HG03520 (cell line): Measurements from ENCODE around the gene TSGA10.
"Not testable (repeated sequence)": the region's sequence is repeated elsewhere in the genome, so short reads cannot be mapped to it uniquely, and the experiment has no call there.

ENCODE experiments used
- ATAC-seq: cut with Tn5 transposase; IDR thresholded peaks from one replicate; pipeline ENCODE4 v1.9.1; 2021; ENCODE audit warnings: mild to moderate bottlenecking, moderate library complexity; ENCODE audit not compliant: unreplicated experiment

TSGA10 gene

GRCh38 chr2:99081891-99082290 is 72.9 kb downstream of the TSGA10 start:
- ATAC-seq = no peak

- no peak for ATAC-seq
These were observed 75.5 kb downstream of the TSGA10 start for GRCh38 chr2:99079226-99079625.

- ATAC-seq = no peak
These were observed 82.2 kb downstream of the TSGA10 start for GRCh38 chr2:99072551-99072950.

GRCh38 chr2:99067871-99068625 is 86.7 kb downstream of the TSGA10 start:
- no peak for ATAC-seq

- ATAC-seq = peak; percentile 85
These were observed 88.4 kb downstream of the TSGA10 start for GRCh38 chr2:99066075-99066958.

GRCh38 chr2:99049187-99049586 is 105.6 kb downstream of the TSGA10 start:
- not testable (repeated sequence) for ATAC-seq

GRCh38 chr2:99040736-99041300 is 113.9 kb downstream of the TSGA10 start:
- not testable (repeated sequence) for ATAC-seq

GRCh38 chr2:99035920-99036319 is 118.8 kb downstream of the TSGA10 start:
- ATAC-seq = no peak

GRCh38 chr2:99032786-99033185 is 122.0 kb downstream of the TSGA10 start:
- no peak for ATAC-seq

- no peak for ATAC-seq
These were observed 122.7 kb downstream of the TSGA10 start for GRCh38 chr2:99032001-99032400.

- ATAC-seq = no peak
These were observed 123.3 kb downstream of the TSGA10 start for GRCh38 chr2:99031481-99031880.

GRCh38 chr2:99028558-99028957 is 126.2 kb downstream of the TSGA10 start:
- no peak for ATAC-seq

GRCh38 chr2:99027856-99028255 is 126.9 kb downstream of the TSGA10 start:
- no peak for ATAC-seq

- ATAC-seq = no peak
These were observed 154.0 kb downstream of the TSGA10 start for GRCh38 chr2:99000708-99001107.

GRCh38 chr2:98988695-98989094 is 166.0 kb downstream of the TSGA10 start:
- ATAC-seq = not testable (repeated sequence)

- no peak for ATAC-seq
These were observed 168.7 kb downstream of the TSGA10 start for GRCh38 chr2:98985905-98986666.

GRCh38 chr2:98975611-98976010 is 179.1 kb downstream of the TSGA10 start:
- no peak for ATAC-seq

- ATAC-seq = no peak
These were observed 182.1 kb downstream of the TSGA10 start for GRCh38 chr2:98972582-98973167.

- no peak for ATAC-seq
These were observed 194.8 kb downstream of the TSGA10 start for GRCh38 chr2:98959810-98960507.

- ATAC-seq = no peak
These were observed 201.8 kb downstream of the TSGA10 start for GRCh38 chr2:98952966-98953365.
